ENCODE results near the gene TNRC6A. TPM values are rescaled to one million over a fixed set of nuclear protein-coding genes. Genes with fewer than 3 reads are reported as not detected.

Gene TNRC6A
- total RNA-seq, 4 donors from 2014 or later: 45.8 to 70.7 (median 57.4) TPM

DNA sequence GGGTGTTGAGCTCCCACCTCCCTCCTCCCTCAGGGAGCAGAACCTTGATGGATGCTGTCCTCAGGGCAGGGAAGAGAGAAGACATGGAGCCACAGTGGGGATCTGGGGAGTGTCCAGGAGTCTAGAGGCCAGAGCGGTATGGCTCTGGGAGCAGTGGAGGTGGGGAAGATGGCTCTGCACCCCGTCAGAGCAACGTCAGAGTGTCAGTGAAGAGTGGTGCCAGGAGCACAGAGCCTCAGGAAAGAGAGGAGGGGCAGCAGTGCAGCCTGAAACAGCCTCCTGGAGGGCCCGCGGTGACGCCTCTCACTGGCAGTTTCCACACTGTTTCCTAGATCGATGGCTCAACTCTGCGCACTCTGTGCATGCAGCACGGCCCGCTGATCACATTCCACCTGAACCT lies 93.1 kb downstream of the TNRC6A start:
- H3K36me3 ChIP-seq: peaks cover 48 to 68% of the 10 kb centered on the region in 2 donors
- 85 to 88% methylated on average over 10 of the region's 10 CpGs for WGBS, 2 donors
- H3K9me3 ChIP-seq: no peaks in the 10 kb centered on the region
- H3K27ac ChIP-seq: no peak overlapping the region
- H3K4me3 ChIP-seq (replicated peaks in 1 of 3): no peak overlapping the region
- DNase-seq: no peak
- H3K27me3 ChIP-seq: no peaks in the 10 kb centered on the region
- intact Hi-C loops (cut with DNase I): no loop called here
- peaks cover 0 to 8% of the 10 kb centered on the region in 2 donors for H3K4me1 ChIP-seq
- TF ChIP-seq, protein P1, sequence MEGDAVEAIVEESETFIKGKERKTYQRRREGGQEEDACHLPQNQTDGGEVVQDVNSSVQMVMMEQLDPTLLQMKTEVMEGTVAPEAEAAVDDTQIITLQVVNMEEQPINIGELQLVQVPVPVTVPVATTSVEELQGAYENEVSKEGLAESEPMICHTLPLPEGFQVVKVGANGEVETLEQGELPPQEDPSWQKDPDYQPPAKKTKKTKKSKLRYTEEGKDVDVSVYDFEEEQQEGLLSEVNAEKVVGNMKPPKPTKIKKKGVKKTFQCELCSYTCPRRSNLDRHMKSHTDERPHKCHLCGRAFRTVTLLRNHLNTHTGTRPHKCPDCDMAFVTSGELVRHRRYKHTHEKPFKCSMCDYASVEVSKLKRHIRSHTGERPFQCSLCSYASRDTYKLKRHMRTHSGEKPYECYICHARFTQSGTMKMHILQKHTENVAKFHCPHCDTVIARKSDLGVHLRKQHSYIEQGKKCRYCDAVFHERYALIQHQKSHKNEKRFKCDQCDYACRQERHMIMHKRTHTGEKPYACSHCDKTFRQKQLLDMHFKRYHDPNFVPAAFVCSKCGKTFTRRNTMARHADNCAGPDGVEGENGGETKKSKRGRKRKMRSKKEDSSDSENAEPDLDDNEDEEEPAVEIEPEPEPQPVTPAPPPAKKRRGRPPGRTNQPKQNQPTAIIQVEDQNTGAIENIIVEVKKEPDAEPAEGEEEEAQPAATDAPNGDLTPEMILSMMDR (IDR thresholded peaks at IDR 0.05): no peak
- no peak for TF ChIP-seq POLR2A (IDR thresholded peaks at IDR 0.05)

DNA sequence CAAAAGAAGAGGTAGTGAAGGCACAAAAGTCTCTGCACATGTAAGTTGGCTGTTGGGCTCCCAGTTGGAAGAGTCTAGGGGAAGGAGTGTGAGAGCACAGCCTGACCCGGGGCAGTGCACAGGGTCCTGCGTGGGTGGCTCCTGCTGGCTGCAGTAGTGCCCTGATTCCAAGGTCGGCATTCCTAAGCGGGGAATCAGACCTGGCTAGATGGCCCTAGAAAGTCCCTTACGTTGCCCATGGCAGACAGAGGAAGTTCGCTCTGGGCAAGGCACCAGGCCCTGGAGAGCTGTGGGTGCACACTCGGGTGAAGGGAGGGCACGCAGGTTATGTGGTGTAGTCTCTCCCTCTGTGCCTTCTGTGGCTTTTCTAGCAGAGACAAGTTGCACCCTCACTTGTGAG lies 93.5 kb downstream of the TNRC6A start:
- no peak for TF ChIP-seq POLR2A (IDR thresholded peaks at IDR 0.05)
- TF ChIP-seq, protein P1 (IDR thresholded peaks at IDR 0.05): no peak
- Histone ChIP-seq H3K4me3 (replicated peaks in 1 of 3) (no peak overlapping the region), H3K9me3 (no peaks in the 10 kb centered on the region), H3K27me3 (no peaks in the 10 kb centered on the region), H3K36me3 (peaks cover 44 to 68% of the 10 kb centered on the region in 2 donors), H3K27ac (no peak overlapping the region), H3K4me1 (peaks cover 0 to 8% of the 10 kb centered on the region in 2 donors)
- intact Hi-C loops (cut with DNase I): no loop called here
- WGBS, 2 donors: 92 to 93% methylated on average over 8 of the region's 8 CpGs
- no peak for DNase-seq

DNA sequence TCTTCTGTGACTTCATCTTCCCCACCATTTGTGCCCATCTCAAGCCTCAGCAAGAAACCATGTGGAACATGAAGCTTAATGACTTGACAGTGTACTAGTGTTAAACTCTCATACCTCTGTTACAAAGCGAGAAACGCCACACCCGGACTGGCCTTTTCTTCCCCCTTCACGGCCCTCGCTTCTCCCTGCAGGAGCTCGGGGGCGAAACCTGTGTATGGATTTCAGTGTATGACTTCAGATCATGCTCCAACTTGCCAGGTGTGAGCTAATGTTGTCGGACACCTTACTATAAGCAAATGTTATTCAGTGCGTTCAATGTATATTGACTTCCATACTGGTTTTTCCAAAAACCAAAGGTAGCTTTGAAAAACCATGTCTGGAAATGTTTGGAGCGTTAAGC lies 96.2 kb downstream of the TNRC6A start:
- Histone ChIP-seq H3K27ac (no peak overlapping the region), H3K27me3 (no peaks in the 10 kb centered on the region), H3K36me3 (peaks cover 34 to 58% of the 10 kb centered on the region in 2 donors), H3K4me1 (no peaks in the 10 kb centered on the region), H3K9me3 (no peaks in the 10 kb centered on the region), H3K4me3 (replicated peaks in 1 of 3) (no peak overlapping the region)
- DNase-seq: no peak
- 96% methylated on average over 10 of the region's 10 CpGs for WGBS, 2 donors
- TF ChIP-seq POLR2A (IDR thresholded peaks at IDR 0.05): no peak
- TF ChIP-seq, protein P1 (IDR thresholded peaks at IDR 0.05): no peak
- intact Hi-C loops (cut with DNase I): no loop called here

DNA sequence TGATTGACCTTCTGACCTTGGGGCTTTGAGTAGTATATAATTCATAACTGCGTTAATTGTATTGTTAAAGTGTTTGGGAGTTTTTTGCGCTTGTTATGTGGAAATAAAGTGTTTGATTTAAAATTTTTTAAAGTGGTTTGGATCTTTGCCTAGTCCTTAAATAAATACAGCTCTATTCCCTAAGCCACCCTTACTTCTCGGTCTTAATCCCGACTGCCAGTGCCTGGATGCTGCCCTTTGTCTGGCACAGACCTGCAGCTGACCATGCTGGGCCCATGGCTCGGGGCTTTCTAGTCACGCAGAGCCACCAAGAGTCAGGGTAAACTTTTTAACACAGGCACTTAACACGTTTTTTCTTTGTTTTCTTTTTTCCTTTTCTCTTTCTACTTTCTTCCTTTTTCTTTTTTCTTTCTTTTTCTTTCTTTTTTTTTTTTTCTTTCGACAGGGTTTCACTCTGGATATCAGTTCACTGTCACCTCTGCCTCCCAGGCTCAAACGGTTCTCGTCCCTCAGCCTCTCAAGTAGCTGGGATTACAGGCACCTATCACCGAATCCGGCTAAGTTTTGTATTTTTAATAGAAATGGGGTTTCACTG lies 96.7 kb downstream of the TNRC6A start:
- H3K36me3 ChIP-seq: peaks cover 29 to 53% of the 10 kb centered on the region in 2 donors
- TF ChIP-seq, protein P1 (IDR thresholded peaks at IDR 0.05): no peak
- TF ChIP-seq POLR2A (IDR thresholded peaks at IDR 0.05): no peak
- H3K4me1 ChIP-seq: no peaks in the 10 kb centered on the region
- no peak overlapping the region for H3K4me3 ChIP-seq (replicated peaks in 1 of 3)
- 88 to 90% methylated on average over 12 of the region's 12 CpGs for WGBS, 2 donors
- H3K27ac ChIP-seq: no peak overlapping the region
- no peaks in the 10 kb centered on the region for H3K9me3 ChIP-seq
- intact Hi-C loops (cut with DNase I): no loop called here
- no peak for DNase-seq
- no peaks in the 10 kb centered on the region for H3K27me3 ChIP-seq

DNA sequence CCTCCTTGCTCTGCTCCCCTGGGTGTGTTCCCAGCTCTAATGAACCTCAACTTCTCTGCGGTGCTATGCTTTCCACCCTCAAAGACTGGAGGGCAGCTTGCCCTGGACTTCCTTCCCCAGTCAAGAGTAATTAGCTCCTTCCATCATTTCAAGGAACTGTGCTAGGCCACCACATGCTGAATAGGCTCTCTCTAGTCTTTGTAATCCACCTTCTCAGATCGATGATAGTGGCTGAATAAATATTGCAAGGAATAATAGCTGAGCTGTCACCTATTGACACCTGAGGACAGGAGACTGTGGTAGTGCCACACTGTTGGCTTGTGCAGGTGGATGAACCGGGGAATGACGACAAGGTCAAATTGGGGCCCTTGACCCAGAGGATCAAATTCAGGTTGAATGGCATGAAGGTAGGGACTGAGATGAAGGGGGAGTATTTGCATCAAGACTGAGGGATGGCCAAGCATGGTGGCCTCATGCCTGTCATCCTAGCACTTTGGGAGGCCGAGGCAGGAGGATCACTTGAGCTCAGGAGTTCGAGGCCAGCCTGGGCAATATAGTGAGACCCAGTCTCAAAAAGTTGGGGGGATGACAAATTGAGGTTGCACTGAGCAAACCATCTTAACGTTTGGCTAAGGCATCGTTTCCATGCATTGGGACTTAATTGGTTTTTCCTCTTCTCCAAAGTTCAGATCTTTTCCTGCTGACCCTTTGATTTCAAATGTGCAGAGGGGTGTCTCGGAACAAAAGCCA lies 97.5 kb downstream of the TNRC6A start:
- Histone ChIP-seq H3K4me3 (replicated peaks in 1 of 3) (no peak overlapping the region), H3K36me3 (peaks cover 22 to 45% of the 10 kb centered on the region in 2 donors), H3K27ac (no peak overlapping the region), H3K9me3 (no peaks in the 10 kb centered on the region), H3K4me1 (no peaks in the 10 kb centered on the region), H3K27me3 (no peaks in the 10 kb centered on the region)
- intact Hi-C loops (cut with DNase I): no loop called here
- TF ChIP-seq, protein P1 (IDR thresholded peaks at IDR 0.05): no peak
- no peak for TF ChIP-seq POLR2A (IDR thresholded peaks at IDR 0.05)
- 97 to 98% methylated on average over 9 of the region's 9 CpGs for WGBS, 2 donors
- DNase-seq: no peak
